ENCODE data around the gene GNAI3. TPM values are rescaled to one million over a fixed set of nuclear protein-coding genes. Genes with fewer than 3 reads are reported as not detected.

Gene GNAI3
- total and polyA plus RNA-seq, 2 donors (not counting 3 experiments of a cell fraction or from before 2014, with no cell fraction given), result 5.0 to 14.0 TPM

GRCh38 chr1:109503935-109504334 lies 44.5 kb upstream of the GNAI3 start:
- ChIA-PET POLR2A (no interaction called here), CTCF (interaction anchor here (1.4 to 23.0 kb wide), 3 partner anchors 12 to 27 kb away, joined by 5 to 955 read pairs (median 6); partner anchors contain the start of gene GPR61)
- dilution Hi-C loops (cut with MboI; ENCODE audit: extremely low pct_ligation_motif_present, low sequenced_read_pairs), result no loop called here
- no peak for FAIRE-seq
- Histone ChIP-seq H3K9me1 (replicated peaks; ENCODE audit: control insufficient read depth, extremely low read depth, insufficient read depth, low read length) (no peaks in the 10 kb centered on the region), H3K4me3 (replicated peaks in 1 of 3; ENCODE audit: insufficient read depth in 1 of 3, low read depth in 1 of 3, low read length in 3 of 3) (no peak overlapping the region), H3K4me1 (ENCODE audit: control insufficient read depth, extremely low read depth, insufficient read depth, low read length) (peaks cover 4% of the 10 kb centered on the region), H2AFZ (ENCODE audit: low read depth, low read length) (no peak overlapping the region), H4K20me1 (replicated peaks; ENCODE audit: control insufficient read depth, extremely low read depth, insufficient read depth, low read length) (no peaks in the 10 kb centered on the region), H3K27ac (ENCODE audit: insufficient read depth, low read depth, low read length) (no peak overlapping the region), H3K27me3 (ENCODE audit: control insufficient read depth in 2 of 2, insufficient read depth in 2 of 2, low read length in 2 of 2) (peaks cover 0 to 2% of the 10 kb centered on the region in 2 experiments), H3K36me3 (ENCODE audit: control insufficient read depth in 2 of 2, extremely low read depth in 1 of 2, insufficient read depth in 2 of 2, low read length in 2 of 2) (peaks cover 0 to 2% of the 10 kb centered on the region in 2 experiments), H3K9ac (replicated peaks; ENCODE audit: extremely low read depth, insufficient read depth, low read length) (no peak overlapping the region), H3K4me2 (ENCODE audit: insufficient read depth, low read length) (no peak overlapping the region), H3K9me3 (replicated peaks; ENCODE audit: control insufficient read depth, insufficient read depth, low read length) (no peaks in the 10 kb centered on the region), H3K79me2 (ENCODE audit: control insufficient read depth, insufficient read depth, low read length) (peaks cover 2% of the 10 kb centered on the region)
- BruUV-seq (replicated peaks), result no TSS peak
- intact Hi-C loops (cut with micrococcal nuclease), result no loop called here
- DNase-seq (ENCODE audit: low read depth, low spot score), result no peak
- no peak for TF ChIP-seq GATA2 (IDR thresholded peaks at IDR 0.05; ENCODE audit: insufficient read depth, insufficient read length, low read depth, low read length)
- TF ChIP-seq EZH2 (IDR thresholded peaks at IDR 0.05; ENCODE audit: borderline replicate concordance, low read depth, low read length, severe bottlenecking), result no peak

DNA sequence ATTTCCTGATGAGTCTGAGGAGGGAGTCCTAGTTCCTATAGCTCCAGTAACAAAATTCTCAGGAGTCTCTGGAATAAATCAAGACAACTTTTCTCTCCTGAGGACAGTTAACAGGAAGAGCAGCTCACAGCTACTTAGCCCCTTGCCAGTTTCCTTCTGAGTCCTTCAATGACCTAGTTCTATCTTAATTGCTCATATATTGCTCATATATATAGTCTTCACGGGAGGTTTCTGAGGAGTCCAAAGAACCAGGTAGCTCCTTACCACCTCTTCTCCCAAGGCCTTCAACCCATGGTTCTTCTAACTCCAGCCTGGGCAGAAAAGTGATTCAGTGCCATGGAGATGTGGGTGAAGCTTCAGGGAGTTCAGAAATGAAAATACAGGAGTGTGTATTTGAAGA lies 43.4 kb upstream of the GNAI3 start:
- H3K9me1 ChIP-seq (replicated peaks; ENCODE audit: control insufficient read depth, extremely low read depth, insufficient read depth, low read length), result no peaks in the 10 kb centered on the region
- H3K9ac ChIP-seq (replicated peaks; ENCODE audit: extremely low read depth, insufficient read depth, low read length), result no peak overlapping the region
- no peaks in the 10 kb centered on the region for H4K20me1 ChIP-seq (replicated peaks; ENCODE audit: control insufficient read depth, extremely low read depth, insufficient read depth, low read length)
- H3K79me2 ChIP-seq (ENCODE audit: control insufficient read depth, insufficient read depth, low read length), result no peaks in the 10 kb centered on the region
- DNase-seq (ENCODE audit: low read depth, low spot score) (no peak), FAIRE-seq (no peak)
- H3K27me3 ChIP-seq (ENCODE audit: control insufficient read depth in 2 of 2, insufficient read depth in 2 of 2, low read length in 2 of 2), result peaks cover 0 to 2% of the 10 kb centered on the region in 2 experiments
- intact Hi-C loops (cut with micrococcal nuclease), result no loop called here
- ChIA-PET CTCF (interaction anchor here (1.0 to 23.0 kb wide), 3 partner anchors 9 to 26 kb away, joined by 3 to 955 read pairs (median 6); partner anchors contain the start of gene GPR61), POLR2A (no interaction called here)
- H3K4me3 ChIP-seq (replicated peaks in 1 of 3; ENCODE audit: insufficient read depth in 1 of 3, low read depth in 1 of 3, low read length in 3 of 3), result no peak overlapping the region
- H3K27ac ChIP-seq (ENCODE audit: insufficient read depth, low read depth, low read length), result no peak overlapping the region
- H2AFZ ChIP-seq (ENCODE audit: low read depth, low read length), result no peak overlapping the region
- H3K4me2 ChIP-seq (ENCODE audit: insufficient read depth, low read length), result no peak overlapping the region
- H3K9me3 ChIP-seq (replicated peaks; ENCODE audit: control insufficient read depth, insufficient read depth, low read length), result no peaks in the 10 kb centered on the region
- H3K4me1 ChIP-seq (ENCODE audit: control insufficient read depth, extremely low read depth, insufficient read depth, low read length), result peaks cover 2% of the 10 kb centered on the region
- dilution Hi-C loops (cut with MboI; ENCODE audit: extremely low pct_ligation_motif_present, low sequenced_read_pairs), result no loop called here
- TF ChIP-seq, protein P1, sequence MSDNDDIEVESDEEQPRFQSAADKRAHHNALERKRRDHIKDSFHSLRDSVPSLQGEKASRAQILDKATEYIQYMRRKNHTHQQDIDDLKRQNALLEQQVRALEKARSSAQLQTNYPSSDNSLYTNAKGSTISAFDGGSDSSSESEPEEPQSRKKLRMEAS (IDR thresholded peaks at IDR 0.05; ENCODE audit: insufficient read depth, insufficient read length), result no peak
- TF ChIP-seq POLR2AphosphoS5 (IDR thresholded peaks at IDR 0.05; ENCODE audit: insufficient read depth, low read depth, low read length) (no peak), GATA2 (IDR thresholded peaks at IDR 0.05; ENCODE audit: insufficient read depth, insufficient read length, low read depth, low read length) (no peak), POLR2A (IDR thresholded peaks at IDR 0.05; ENCODE audit: low read depth, low read length) (no peak), MYC (IDR thresholded peaks at IDR 0.05; ENCODE audit: low read depth, low read length) (no peak), EZH2 (IDR thresholded peaks at IDR 0.05; ENCODE audit: borderline replicate concordance, low read depth, low read length, severe bottlenecking) (no peak), FOS (IDR thresholded peaks at IDR 0.05; ENCODE audit: borderline replicate concordance, insufficient read depth, low read length) (no peak), JUN (IDR thresholded peaks at IDR 0.05; ENCODE audit: borderline replicate concordance, insufficient read depth, insufficient read length, low read depth) (no peak)
- TF ChIP-seq, protein P2, sequence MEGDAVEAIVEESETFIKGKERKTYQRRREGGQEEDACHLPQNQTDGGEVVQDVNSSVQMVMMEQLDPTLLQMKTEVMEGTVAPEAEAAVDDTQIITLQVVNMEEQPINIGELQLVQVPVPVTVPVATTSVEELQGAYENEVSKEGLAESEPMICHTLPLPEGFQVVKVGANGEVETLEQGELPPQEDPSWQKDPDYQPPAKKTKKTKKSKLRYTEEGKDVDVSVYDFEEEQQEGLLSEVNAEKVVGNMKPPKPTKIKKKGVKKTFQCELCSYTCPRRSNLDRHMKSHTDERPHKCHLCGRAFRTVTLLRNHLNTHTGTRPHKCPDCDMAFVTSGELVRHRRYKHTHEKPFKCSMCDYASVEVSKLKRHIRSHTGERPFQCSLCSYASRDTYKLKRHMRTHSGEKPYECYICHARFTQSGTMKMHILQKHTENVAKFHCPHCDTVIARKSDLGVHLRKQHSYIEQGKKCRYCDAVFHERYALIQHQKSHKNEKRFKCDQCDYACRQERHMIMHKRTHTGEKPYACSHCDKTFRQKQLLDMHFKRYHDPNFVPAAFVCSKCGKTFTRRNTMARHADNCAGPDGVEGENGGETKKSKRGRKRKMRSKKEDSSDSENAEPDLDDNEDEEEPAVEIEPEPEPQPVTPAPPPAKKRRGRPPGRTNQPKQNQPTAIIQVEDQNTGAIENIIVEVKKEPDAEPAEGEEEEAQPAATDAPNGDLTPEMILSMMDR (IDR thresholded peaks at IDR 0.05; ENCODE audit: extremely low read depth in 1 of 2, insufficient read depth in 1 of 2, low read depth in 1 of 2, low read length in 2 of 2), result no peak
- peaks cover 0 to 2% of the 10 kb centered on the region in 2 experiments for H3K36me3 ChIP-seq (ENCODE audit: control insufficient read depth in 2 of 2, extremely low read depth in 1 of 2, insufficient read depth in 2 of 2, low read length in 2 of 2)
- no TSS peak for BruUV-seq (replicated peaks)

Measured in endothelial cell of umbilical vein (primary cell).